GM10248 (cell line): ENCODE data around the gene RPRM.

ENCODE experiments used
- CTCF ChIA-PET: fragments of 300-600 bp; sonication (Branson Sonifier 250); formaldehyde crosslinking; extraction: SDS; loops from one replicate; lab custom pipeline; 2021; ENCODE audit warnings: antibody characterized with exemption; lab: Yijun Ruan, JAX
- POLR2A ChIA-PET: fragments of 350-650 bp; sonication (Branson Sonifier 250); formaldehyde crosslinking; extraction: SDS; loops from one replicate; lab custom pipeline; 2020; ENCODE audit warnings: antibody characterized with exemption; lab: Yijun Ruan, JAX
- DNase-seq: peaks from one replicate; pipeline ENCODE4 v3.0.0; 2012; ENCODE audit errors: extremely low spot score
- TF ChIP-seq, protein P1 (sequence below): IDR thresholded peaks from 2 replicates; pipeline ENCODE4 v1.5.1; 2012; ENCODE audit warnings: mild to moderate bottlenecking, low read depth; ENCODE audit errors: extremely low read depth, missing control alignments, control extremely low read depth

RPRM gene

DNA sequence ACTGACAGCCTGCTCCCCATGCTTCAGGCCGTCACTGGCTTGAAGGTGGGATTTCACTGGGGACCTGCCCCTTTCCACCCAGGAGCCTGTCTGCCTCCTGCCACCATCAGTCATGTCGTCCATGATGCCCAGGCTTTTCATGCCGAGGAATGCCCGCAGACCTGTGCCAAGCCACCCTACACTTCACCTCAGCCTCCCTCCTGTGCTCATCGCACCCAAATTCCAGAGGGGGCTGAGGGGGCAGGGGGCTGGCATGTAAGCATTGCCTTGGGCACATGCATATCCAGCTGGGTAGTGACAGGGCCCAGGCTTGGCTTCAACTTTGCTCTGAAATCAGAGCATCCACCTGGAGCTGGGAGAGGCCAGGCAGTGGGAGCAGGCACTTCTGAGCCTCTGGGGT, 20.9 kb upstream of the RPRM start:
- CTCF ChIA-PET = interaction anchor here (1.9 kb wide), 1 partner anchor 20 kb away, joined by 4 read pairs; no protein-coding TSS in a partner anchor

DNA sequence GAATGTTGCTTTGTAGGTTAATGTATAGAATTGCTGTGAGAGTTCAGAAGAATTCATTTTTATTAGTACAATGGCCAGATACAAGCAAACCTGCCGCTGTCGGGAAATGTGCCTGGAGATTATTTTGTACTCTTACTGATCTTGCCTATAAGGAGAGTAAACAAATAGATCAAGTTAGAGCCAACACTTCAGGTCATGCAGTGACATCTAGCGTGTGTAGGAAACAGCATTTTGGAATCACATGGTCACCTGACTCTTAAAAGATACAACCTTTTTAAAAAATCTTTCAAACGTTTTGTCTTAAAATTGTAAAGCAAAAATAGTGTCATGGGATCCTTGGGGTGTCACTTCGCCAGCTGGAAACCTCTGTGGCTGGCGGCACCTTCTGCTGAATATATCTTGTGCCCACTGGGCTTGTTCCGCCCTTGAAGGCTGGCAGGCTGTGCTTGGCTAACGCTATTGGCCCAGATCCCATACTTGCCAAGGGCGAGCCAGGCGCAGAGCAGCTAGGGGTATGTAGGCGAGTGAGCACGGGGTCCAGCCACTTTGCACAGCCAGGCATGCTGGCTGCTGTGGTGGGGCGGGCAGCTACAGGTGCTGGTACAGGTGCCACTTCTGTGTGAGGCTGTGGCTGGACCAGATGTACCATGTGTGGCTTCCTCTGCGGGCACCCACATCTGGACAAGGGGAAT, 19.5 kb upstream of the RPRM start:
- DNase-seq = no peak
- POLR2A ChIA-PET = no interaction called here
- TF ChIP-seq, protein P1, sequence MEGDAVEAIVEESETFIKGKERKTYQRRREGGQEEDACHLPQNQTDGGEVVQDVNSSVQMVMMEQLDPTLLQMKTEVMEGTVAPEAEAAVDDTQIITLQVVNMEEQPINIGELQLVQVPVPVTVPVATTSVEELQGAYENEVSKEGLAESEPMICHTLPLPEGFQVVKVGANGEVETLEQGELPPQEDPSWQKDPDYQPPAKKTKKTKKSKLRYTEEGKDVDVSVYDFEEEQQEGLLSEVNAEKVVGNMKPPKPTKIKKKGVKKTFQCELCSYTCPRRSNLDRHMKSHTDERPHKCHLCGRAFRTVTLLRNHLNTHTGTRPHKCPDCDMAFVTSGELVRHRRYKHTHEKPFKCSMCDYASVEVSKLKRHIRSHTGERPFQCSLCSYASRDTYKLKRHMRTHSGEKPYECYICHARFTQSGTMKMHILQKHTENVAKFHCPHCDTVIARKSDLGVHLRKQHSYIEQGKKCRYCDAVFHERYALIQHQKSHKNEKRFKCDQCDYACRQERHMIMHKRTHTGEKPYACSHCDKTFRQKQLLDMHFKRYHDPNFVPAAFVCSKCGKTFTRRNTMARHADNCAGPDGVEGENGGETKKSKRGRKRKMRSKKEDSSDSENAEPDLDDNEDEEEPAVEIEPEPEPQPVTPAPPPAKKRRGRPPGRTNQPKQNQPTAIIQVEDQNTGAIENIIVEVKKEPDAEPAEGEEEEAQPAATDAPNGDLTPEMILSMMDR = no peak
- CTCF ChIA-PET = interaction anchor here (1.9 kb wide), 1 partner anchor 18 kb away, joined by 4 read pairs; no protein-coding TSS in a partner anchor

More for the DNA sequence above, 20.9 kb upstream of the RPRM start:
- TF ChIP-seq, protein P1 = no peak
- POLR2A ChIA-PET = no interaction called here
- no peak for DNase-seq

DNA sequence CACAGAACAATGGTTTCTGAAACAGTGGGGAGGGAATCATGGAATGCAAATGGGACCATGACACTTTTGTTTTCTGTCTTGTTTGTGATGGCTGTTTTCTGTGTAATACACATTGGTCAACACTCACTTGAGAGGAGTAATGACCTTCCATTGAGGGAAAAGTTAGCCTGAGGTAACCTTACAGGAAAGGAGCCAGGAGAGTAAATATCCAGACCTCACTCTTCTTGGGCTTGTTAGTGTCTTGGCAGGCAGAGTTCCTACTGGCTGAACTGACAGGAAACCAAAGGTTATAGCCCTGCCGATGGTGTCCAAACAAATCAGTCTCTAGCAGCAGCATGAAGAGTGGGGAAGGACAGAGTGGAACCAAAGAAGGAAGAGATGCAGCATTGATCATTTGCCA, 17.2 kb upstream of the RPRM start:
- TF ChIP-seq, protein P1 = no peak
- CTCF ChIA-PET = no interaction called here
- POLR2A ChIA-PET = no interaction called here
- DNase-seq = no peak

DNA sequence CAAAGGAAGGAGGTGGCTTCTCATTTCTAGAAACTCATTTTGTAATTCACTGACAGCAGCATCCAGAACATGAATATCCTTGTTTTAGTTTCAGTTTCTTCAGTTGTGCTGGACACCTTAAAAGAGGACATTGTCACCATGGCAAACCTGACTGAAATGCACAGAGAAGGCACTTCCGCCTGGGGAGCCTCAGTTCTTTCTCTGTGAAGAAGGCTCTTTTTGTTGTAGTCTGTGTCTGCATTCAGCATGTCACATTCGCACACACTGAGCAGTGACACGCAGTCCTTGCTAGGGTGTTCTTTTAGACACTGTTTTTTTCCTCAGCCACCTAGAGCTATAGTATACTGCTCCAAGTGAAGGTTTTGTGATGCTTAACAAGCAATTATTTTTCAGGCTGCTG, 9.5 kb upstream of the RPRM start:
- DNase-seq = no peak
- POLR2A ChIA-PET = no interaction called here
- CTCF ChIA-PET = interaction anchor here (1.2 kb wide), 1 partner anchor 11 kb away, joined by 3 read pairs; no protein-coding TSS in a partner anchor
- TF ChIP-seq, protein P1 = no peak

DNA sequence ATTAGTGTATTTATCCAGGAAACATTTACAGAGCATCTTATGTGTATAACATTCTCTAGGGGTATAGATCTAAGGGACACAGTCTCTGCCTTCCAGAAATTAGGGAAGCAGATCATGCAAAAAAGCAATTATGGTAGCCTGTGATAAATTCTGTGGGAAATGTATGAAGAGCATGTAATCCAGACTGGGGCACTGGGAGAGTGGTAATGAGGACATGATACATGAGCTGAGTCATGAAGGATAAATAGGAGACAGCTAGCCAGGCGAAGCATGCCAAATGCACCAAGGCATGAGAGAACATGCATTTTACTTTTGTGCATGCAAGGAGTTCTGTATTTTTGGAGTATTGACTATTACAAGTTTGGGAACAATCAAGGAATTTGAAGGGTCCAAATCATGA, 8.9 kb upstream of the RPRM start:
- no peak for DNase-seq
- ChIA-PET CTCF (interaction anchor here (1.2 kb wide), 1 partner anchor 10 kb away, joined by 3 read pairs; no protein-coding TSS in a partner anchor), POLR2A (no interaction called here)
- TF ChIP-seq, protein P1 = no peak

DNA sequence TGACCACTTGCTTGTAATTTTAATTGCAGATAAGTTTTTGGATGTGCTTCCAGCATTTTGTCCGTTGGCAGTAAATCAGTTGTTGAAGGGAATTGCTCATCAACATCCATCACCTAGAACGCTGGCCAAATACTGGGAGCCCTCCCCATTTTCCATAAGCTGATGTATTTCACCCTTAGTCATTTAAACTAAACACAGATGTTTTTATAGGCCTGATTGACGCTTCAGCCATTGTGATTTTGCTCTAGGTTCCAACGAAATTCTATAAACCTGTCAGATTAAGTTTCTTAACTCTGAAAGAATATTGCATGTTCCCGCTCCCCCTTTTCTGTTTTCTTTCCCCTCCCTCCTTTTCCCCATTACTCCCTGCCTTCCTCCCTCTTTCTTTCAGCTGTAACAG, 1.0 kb upstream of the RPRM start:
- TF ChIP-seq, protein P1 = no peak
- ChIA-PET POLR2A (no interaction called here), CTCF (interaction anchor here (1.0 to 1.9 kb wide), 8 partner anchors 10 to 580 kb away, joined by 3 to 12 read pairs (median 4); no protein-coding TSS in a partner anchor)
- DNase-seq = no peak
